Sigmoid colon (tissue), 4 donors: Measurements from ENCODE around the gene TMEM209.

ENCODE experiments used
- CTCF ChIP-seq, 4 experiments: fragments of 450-650 bp in 3 of 4; fragments of 200-600 bp in 1 of 4; IDR thresholded peaks; one replicate each; pipeline ENCODE4 v1.5.1; 2016 to 2019; ENCODE audit warnings: antibody characterized with exemption in 4 of 4, mild to moderate bottlenecking in 3 of 4, moderate library complexity in 2 of 4
- EP300 ChIP-seq, 4 donors: sonication (generic); formaldehyde crosslinking; IDR thresholded peaks; one replicate each; pipeline ENCODE4 v1.6.1; 2017; ENCODE audit warnings: antibody characterized with exemption in 4 of 4
- POLR2A ChIP-seq, 2 donors: fragments of 450-650 bp; IDR thresholded peaks; one replicate each; pipeline ENCODE4 v1.6.1; 2016; ENCODE audit warnings: antibody characterized with exemption in 2 of 2, mild to moderate bottlenecking in 2 of 2, moderate library complexity in 2 of 2
- POLR2AphosphoS5 ChIP-seq, 4 donors: sonication (generic); formaldehyde crosslinking; IDR thresholded peaks; one replicate each; pipeline ENCODE4 v1.6.1; 2017; ENCODE audit warnings: antibody characterized with exemption in 4 of 4

GRCh38 chr7:130150587-130150986, 54.6 kb downstream of the TMEM209 start:
- TF ChIP-seq EP300 (IDR thresholded peaks at IDR 0.05), result no peak
- TF ChIP-seq POLR2A (IDR thresholded peaks at IDR 0.05), result no peak
- no peak for TF ChIP-seq CTCF (IDR thresholded peaks at IDR 0.05)
- no peak for TF ChIP-seq POLR2AphosphoS5 (IDR thresholded peaks at IDR 0.05)
